ENCODE measurements around the gene GPR108. TPM values are rescaled to one million over a fixed set of nuclear protein-coding genes. Genes with fewer than 3 reads are reported as not detected.
"Not testable (repeated sequence)": the region's sequence is repeated elsewhere in the genome, so short reads cannot be mapped to it uniquely, and the experiment has no call there.

The GPR108 gene
- total RNA-seq, 4 donors from 2014 or later = 87.9 to 152 (median 116) TPM

GRCh38 chr19:6709549-6709948 is 27.8 kb downstream of the GPR108 start:
- intact Hi-C loops (cut with DNase I) = no loop called here

DNA sequence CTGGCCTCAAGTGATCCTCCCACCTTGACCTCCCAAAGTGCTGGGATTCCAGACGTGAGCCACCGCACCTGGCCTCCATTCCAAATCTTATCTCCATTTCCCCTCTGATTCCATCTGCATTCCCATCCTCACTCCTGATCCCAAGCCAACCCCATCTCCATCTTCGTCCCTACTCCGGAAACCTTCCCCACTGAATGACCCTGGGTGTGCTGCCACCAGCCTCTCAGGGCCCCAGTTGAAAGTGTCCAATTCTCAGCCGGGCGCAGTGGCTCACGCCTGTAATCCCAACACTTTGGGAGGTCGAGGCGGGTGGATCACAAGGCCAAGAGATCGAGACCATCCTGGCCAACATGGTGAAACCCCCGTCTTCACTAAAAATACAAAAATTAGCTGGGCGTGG is 28.5 kb downstream of the GPR108 start:
- H3K9me3 ChIP-seq; intact Hi-C loops (cut with DNase I); H3K36me3 ChIP-seq; H3K4me3 ChIP-seq (replicated peaks in 1 of 3); H3K27me3 ChIP-seq; H3K4me1 ChIP-seq; DNase-seq; H3K27ac ChIP-seq: not testable (repeated sequence)
- 88 to 90% methylated on average over 12 of the region's 12 CpGs for WGBS, 2 donors

More at GRCh38 chr19:6709549-6709948, 27.8 kb downstream of the GPR108 start:
- Histone ChIP-seq H3K4me3 (replicated peaks in 1 of 3) (no peak overlapping the region), H3K27me3 (no peaks in the 10 kb centered on the region), H3K36me3 (no peaks in the 10 kb centered on the region), H3K9me3 (no peaks in the 10 kb centered on the region), H3K4me1 (no peaks in the 10 kb centered on the region), H3K27ac (no peak overlapping the region)
- TF ChIP-seq CTCF (IDR thresholded peaks at IDR 0.05) (no peak), POLR2A (IDR thresholded peaks at IDR 0.05) (no peak)
- WGBS, 2 donors = 27 to 50% methylated on average over 14 of the region's 14 CpGs
- no peak for DNase-seq

GRCh38 chr19:6708346-6708745 is 29.0 kb downstream of the GPR108 start:
- no peaks in the 10 kb centered on the region for H3K36me3 ChIP-seq
- WGBS, 2 donors = 84 to 92% methylated on average over 3 of the region's 3 CpGs
- no peaks in the 10 kb centered on the region for H3K4me1 ChIP-seq
- no peaks in the 10 kb centered on the region for H3K27me3 ChIP-seq
- no peaks in the 10 kb centered on the region for H3K9me3 ChIP-seq
- DNase-seq = no peak
- H3K27ac ChIP-seq = no peak overlapping the region
- no peak for TF ChIP-seq CTCF (IDR thresholded peaks at IDR 0.05)
- intact Hi-C loops (cut with DNase I) = no loop called here
- no peak overlapping the region for H3K4me3 ChIP-seq (replicated peaks in 1 of 3)

DNA sequence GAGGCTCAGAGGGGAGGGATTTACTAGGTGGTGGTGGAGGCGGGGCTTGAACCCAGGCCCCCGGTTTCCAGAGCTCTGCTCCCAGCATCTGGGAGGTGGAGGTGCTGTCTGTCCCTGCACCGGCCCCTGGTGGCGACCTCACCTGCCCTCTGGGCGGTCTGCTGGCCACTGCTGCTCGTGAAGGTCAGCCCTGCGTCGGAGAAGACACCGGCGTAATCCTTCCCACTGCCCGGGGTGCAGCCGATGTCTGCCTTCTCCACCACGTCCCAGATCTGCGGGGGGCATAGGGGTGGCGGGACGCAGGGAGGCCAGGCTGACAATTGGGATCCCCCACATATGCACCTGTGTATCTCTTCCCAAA is 29.7 kb downstream of the GPR108 start:
- no peaks in the 10 kb centered on the region for H3K9me3 ChIP-seq
- H3K36me3 ChIP-seq = no peaks in the 10 kb centered on the region
- H3K4me1 ChIP-seq = no peaks in the 10 kb centered on the region
- no peak overlapping the region for H3K27ac ChIP-seq
- H3K4me3 ChIP-seq (replicated peaks in 1 of 3) = no peak overlapping the region
- intact Hi-C loops (cut with DNase I) = no loop called here
- no peak for DNase-seq
- no peaks in the 10 kb centered on the region for H3K27me3 ChIP-seq
- WGBS, 2 donors = 77 to 81% methylated on average over 13 to 16 of the region's 16 CpGs
- TF ChIP-seq POLR2A (IDR thresholded peaks at IDR 0.05) (no peak), CTCF (IDR thresholded peaks at IDR 0.05) (no peak)

DNA sequence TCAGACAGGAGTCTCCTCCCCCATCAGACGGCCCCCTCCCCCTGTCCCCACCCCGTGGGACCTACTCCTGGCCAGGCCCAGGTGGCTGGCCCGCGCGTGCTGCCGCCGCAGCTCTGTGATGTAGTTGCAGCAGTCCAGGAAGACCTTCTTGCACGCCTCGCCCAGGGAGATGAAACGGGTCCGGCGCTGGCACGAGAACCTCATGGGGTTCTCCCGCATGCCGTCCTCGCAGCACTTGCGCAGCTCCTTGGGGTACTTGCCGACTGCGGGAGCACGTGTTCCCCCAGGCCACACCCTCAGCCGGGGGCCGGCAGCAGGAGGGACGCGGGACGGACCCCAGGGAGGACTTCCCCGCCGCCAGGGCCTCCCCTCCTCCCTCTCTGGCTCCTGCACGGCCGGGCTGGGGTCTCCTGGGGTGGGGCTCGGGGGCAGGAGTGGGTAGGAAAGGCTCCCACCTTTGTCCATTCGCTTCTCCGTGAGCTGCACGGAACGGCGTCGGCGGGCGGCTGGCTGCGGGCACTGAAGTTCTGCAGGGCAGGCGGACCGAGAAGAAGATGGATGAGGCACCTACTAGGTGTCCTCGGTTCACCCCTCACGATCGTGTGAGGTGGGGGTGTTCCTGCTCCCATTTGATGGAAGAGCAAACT is 30.2 kb downstream of the GPR108 start:
- no peak for DNase-seq
- Histone ChIP-seq H3K27ac (no peak overlapping the region), H3K36me3 (no peaks in the 10 kb centered on the region), H3K9me3 (no peaks in the 10 kb centered on the region), H3K4me3 (replicated peaks in 1 of 3) (no peak overlapping the region), H3K4me1 (no peaks in the 10 kb centered on the region), H3K27me3 (no peaks in the 10 kb centered on the region)
- intact Hi-C loops (cut with DNase I) = no loop called here
- no peak for TF ChIP-seq POLR2A (IDR thresholded peaks at IDR 0.05)
- TF ChIP-seq CTCF (IDR thresholded peaks at IDR 0.05) = no peak
- WGBS, 2 donors = 81 to 88% methylated on average over 19 to 30 of the region's 44 CpGs

- WGBS, 2 donors = 42 to 74% methylated on average over 3 of the region's 3 CpGs
- Histone ChIP-seq H3K4me3 (replicated peaks in 1 of 3) (no peak overlapping the region), H3K4me1 (no peaks in the 10 kb centered on the region), H3K27me3 (no peaks in the 10 kb centered on the region), H3K27ac (no peak overlapping the region), H3K36me3 (no peaks in the 10 kb centered on the region), H3K9me3 (no peaks in the 10 kb centered on the region)
- intact Hi-C loops (cut with DNase I) = no loop called here
- DNase-seq = no peak
- no peak for TF ChIP-seq POLR2A (IDR thresholded peaks at IDR 0.05)
- no peak for TF ChIP-seq CTCF (IDR thresholded peaks at IDR 0.05)
Measured at GRCh38 chr19:6706633-6706958, 30.8 kb downstream of the GPR108 start.

Measured in thyroid gland (tissue), 4 donors.